ENCODE measurements around the gene TEX35.

GRCh38 chr1:178564783-178565180 lies 51.9 kb downstream of the TEX35 start:
- TF ChIP-seq POLR2A (IDR thresholded peaks at IDR 0.05) (no peak), CTCF (IDR thresholded peaks at IDR 0.05) (no peak), EP300 (IDR thresholded peaks at IDR 0.05) (no peak)

Data from ovary (tissue), 3 donors.